Suprapubic skin (tissue), 3 donors: ENCODE measurements around the gene TANC1.

Experiments used
- POLR2A ChIP-seq, 2 donors: fragments of 450-650 bp; IDR thresholded peaks; one replicate each; pipeline ENCODE4 v1.6.1; 2017; ENCODE audit warnings: antibody characterized with exemption in 2 of 2, mild to moderate bottlenecking in 2 of 2, moderate library complexity in 2 of 2
- TF ChIP-seq, protein P1 (sequence below), 2 donors: fragments of 200-600 bp in 1 of 2; fragments of 450-650 bp in 1 of 2; sonication (generic) in 1 of 2; IDR thresholded peaks; one replicate each; pipeline ENCODE4 v1.5.1; 2016 to 2019; ENCODE audit warnings: antibody characterized with exemption in 2 of 2, mild to moderate bottlenecking in 1 of 2, moderate library complexity in 1 of 2

GRCh38 chr2:159249990-159250715 lies 281.7 kb downstream of the TANC1 start:
- TF ChIP-seq, protein P1, sequence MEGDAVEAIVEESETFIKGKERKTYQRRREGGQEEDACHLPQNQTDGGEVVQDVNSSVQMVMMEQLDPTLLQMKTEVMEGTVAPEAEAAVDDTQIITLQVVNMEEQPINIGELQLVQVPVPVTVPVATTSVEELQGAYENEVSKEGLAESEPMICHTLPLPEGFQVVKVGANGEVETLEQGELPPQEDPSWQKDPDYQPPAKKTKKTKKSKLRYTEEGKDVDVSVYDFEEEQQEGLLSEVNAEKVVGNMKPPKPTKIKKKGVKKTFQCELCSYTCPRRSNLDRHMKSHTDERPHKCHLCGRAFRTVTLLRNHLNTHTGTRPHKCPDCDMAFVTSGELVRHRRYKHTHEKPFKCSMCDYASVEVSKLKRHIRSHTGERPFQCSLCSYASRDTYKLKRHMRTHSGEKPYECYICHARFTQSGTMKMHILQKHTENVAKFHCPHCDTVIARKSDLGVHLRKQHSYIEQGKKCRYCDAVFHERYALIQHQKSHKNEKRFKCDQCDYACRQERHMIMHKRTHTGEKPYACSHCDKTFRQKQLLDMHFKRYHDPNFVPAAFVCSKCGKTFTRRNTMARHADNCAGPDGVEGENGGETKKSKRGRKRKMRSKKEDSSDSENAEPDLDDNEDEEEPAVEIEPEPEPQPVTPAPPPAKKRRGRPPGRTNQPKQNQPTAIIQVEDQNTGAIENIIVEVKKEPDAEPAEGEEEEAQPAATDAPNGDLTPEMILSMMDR (IDR thresholded peaks at IDR 0.05) = no peak
- no peak for TF ChIP-seq POLR2A (IDR thresholded peaks at IDR 0.05)
